HG03095 (cell line): ENCODE data around the gene H1-8.
"Not testable (repeated sequence)": the region's sequence is repeated elsewhere in the genome, so short reads cannot be mapped to it uniquely, and the experiment has no call there.

Source experiments
- ATAC-seq: cut with Tn5 transposase; IDR thresholded peaks from one replicate; pipeline ENCODE4 v1.9.1; 2021; ENCODE audit warnings: moderate library complexity; ENCODE audit not compliant: unreplicated experiment

H1-8 gene

GRCh38 chr3:129514563-129514962 is 28.4 kb upstream of the H1-8 start:
- ATAC-seq, result no peak

DNA sequence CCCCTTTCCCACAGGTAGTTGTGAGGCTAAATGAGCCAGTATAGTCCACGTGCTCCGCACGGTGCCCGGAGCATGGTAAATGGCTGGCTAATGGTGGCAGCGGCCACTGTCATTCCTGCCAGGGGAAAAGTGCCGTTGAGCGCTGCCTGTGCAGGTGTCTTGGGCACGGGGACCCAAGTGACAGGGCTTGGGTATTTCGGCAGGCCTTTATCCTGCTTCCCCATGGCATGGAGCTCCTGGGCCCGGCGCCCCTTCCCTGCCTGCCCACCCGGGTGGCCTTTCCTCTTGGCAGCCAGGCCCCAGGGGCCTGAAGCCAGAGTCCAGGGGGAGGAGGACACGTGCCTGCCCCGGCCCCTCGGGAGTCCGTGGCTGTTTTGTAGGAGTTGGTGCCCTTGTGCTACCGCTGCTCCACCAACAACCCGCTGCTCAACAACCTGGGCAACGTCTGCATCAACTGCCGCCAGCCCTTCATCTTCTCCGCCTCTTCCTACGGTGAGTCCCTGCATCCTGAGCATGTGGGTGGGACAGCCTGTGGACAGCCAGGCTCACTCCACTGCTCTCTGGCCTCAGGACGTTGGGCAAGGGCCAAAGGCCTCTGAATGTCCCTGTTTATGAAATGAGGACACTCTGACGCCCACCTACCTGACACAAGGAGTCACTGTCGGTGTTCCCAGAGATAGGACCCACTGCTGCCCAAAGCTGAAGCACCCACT is 27.7 kb upstream of the H1-8 start:
- ATAC-seq, result not testable (repeated sequence)

DNA sequence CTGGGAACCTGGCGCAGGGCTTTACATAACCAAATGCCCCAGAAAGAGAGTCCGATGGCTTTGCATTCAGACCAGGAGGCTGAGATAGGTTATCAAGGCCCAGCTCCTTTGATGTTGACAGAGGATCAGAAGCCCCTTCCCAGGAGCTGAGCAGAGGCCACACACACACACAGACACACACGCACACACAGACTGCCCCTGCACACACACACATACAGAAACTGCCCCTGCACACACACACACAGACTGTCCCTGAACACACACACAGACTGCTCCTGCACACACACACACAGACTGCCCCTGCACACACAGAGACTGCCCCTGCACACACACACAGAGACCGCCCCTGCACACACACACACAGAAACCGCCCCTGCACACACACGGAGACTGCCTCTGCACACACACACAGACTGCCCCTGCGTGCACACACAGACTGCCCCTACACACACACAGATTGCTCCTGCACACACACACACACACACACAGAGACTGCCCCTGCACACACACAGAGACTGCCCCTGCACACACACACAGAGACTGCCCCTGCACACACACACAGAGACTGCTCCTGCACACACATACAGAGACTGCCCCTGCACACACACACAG is 27.0 kb upstream of the H1-8 start:
- not testable (repeated sequence) for ATAC-seq

GRCh38 chr3:129517516-129517915 is 25.5 kb upstream of the H1-8 start:
- ATAC-seq, result no peak

- ATAC-seq, result no peak
Observed at GRCh38 chr3:129518038-129518561, 24.9 kb upstream of the H1-8 start.

GRCh38 chr3:129518581-129518980 is 24.4 kb upstream of the H1-8 start:
- no peak for ATAC-seq

DNA sequence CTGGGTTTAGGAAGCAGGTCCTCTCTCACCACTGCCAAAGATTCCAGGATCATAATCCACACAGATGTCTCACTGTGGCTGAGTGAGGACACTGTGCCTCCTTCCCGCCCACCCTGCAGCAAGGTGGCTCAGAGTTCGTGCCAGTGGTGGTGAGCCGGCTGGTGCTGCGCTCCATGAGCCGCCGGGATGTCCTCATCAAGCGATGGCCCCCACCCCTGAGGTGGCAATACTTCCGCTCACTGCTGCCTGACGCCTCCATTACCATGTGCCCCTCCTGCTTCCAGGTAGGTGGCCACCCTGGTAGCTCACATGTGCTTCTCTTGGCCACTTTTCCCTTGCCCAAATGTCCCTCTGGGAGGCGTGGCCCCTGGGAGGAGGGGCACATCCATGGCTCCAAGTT is 23.5 kb upstream of the H1-8 start:
- no peak for ATAC-seq

DNA sequence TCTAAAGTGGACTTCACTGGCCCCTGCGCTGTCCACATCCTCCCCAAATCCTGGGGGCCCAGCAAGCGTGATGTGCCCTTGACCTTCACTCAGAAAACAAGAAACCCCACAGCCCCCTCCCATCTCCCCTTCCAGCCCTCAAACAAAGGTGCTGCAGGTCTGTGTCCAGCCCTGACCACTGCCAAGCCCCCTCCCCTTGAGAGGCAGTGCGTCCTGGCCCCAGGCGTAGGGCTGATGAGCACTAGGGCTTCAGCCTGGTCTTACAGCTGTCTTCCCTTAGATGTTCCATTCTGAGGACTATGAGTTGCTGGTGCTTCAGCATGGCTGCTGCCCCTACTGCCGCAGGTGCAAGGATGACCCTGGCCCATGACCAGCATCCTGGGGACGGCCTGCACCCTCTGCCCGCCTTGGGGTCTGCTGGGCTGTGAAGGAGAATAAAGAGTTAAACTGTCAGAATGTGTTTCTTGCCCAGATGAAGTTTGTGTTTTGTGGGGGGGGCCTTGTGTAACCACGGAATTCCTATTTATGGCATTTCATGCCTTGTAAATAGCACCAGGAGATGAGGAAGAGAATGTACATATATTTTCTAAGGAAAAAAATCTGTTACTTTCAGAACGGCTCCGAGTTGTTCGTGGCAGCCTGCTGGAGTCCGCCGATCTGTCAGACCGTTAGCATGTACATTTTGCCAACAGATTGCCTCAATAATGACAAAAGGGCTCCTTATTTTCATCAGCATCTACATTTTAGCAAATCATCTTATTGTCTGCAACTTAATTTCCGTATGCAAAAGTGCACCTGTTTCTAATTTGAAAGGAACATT is 22.9 kb upstream of the H1-8 start:
- ATAC-seq, result no peak

DNA sequence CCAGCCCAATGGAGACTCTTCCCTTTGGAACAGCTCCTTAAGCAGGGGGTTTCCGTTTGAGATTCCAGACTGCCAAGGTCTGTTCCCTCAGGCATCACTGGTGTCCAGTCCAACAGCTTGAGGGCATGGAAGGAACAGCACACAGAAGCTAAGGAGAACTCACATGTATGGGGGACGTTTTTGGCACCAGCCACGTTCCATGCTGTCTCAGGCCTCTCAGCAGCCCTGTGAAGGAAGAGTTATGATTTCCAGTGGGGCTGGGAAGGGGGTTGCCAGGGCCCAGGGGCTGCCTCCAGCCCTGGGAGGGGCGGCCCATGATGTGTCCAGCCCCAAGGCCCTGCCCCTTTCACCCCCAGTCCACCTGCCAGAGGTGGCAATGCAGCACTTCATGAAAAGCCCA is 22.0 kb upstream of the H1-8 start:
- ATAC-seq, result no peak

- no peak for ATAC-seq
Observed at GRCh38 chr3:129521611-129522010, 21.4 kb upstream of the H1-8 start.

DNA sequence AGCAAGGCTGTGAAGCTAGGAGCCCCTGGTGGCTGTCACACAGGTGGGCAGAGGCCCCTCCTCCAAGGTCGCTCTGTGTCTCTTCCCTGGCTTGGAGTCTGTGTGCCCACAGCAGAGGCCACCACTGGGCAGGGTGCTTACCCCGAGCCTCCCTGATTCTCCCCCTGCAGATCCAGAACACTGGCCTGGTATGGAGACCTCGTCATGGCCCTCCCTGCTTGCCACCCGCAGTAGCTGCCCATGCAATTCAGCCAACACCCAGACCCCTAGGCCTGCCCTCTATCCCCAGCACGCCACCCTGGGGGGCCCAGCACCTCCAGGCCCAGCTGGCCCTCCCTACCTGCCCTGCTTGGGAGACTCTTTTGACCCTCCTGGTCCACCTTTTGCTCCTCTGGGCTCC is 20.0 kb upstream of the H1-8 start:
- no peak for ATAC-seq

GRCh38 chr3:129524081-129524480 is 18.9 kb upstream of the H1-8 start:
- no peak for ATAC-seq

GRCh38 chr3:129525341-129525968 is 17.5 kb upstream of the H1-8 start:
- ATAC-seq, result no peak

DNA sequence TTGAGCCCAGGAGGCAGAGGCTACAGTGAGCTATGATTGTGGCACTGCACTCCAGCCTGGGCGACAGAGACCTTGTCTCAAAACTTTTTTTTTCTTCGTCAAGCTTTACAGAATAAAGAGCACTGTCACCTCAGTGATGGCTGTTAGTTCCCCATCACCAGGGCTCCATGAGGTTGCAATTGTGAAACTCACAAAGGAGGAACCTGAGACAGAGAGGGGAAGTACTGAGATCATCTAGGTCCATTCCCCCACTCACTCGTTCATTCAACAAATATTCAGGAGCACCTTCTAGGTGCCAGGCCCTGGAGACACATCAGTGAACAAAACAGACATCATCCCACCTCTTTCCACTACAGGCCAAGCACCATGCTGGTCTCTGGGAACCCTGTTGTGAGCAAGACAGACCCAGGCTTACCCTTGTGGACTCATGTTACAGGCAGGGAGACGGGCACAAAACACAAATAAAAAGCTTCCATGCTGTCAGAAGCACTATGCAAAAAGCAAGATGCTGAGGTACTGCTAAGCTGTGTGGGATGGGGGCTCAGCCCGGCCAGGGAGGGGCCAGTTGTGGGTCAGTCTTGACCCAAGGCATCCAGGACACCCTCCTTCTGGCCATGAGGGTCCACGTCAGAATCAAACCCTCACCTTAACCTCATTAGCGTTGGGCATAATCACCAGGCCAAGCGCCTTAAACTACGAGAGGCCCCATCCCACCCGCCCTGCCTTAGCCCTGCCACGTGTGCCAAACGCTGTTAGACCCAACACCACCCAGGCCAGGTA is 16.7 kb upstream of the H1-8 start:
- ATAC-seq, result peak; percentile 88

GRCh38 chr3:129527262-129527661 is 15.7 kb upstream of the H1-8 start:
- no peak for ATAC-seq

GRCh38 chr3:129528589-129529100 is 14.3 kb upstream of the H1-8 start, which contains the start of gene RHO:
Gene RHO (plus strand): TSS chr3:129528639. CDS start chr3:129528734, 95 bp downstream.
- no peak for ATAC-seq

DNA sequence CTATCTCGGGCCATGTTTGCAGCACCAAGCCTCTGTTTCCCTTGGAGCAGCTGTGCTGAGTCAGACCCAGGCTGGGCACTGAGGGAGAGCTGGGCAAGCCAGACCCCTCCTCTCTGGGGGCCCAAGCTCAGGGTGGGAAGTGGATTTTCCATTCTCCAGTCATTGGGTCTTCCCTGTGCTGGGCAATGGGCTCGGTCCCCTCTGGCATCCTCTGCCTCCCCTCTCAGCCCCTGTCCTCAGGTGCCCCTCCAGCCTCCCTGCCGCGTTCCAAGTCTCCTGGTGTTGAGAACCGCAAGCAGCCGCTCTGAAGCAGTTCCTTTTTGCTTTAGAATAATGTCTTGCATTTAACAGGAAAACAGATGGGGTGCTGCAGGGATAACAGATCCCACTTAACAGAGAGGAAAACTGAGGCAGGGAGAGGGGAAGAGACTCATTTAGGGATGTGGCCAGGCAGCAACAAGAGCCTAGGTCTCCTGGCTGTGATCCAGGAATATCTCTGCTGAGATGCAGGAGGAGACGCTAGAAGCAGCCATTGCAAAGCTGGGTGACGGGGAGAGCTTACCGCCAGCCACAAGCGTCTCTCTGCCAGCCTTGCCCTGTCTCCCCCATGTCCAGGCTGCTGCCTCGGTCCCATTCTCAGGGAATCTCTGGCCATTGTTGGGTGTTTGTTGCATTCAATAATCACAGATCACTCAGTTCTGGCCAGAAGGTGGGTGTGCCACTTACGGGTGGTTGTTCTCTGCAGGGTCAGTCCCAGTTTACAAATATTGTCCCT is 13.4 kb upstream of the H1-8 start:
- no peak for ATAC-seq

DNA sequence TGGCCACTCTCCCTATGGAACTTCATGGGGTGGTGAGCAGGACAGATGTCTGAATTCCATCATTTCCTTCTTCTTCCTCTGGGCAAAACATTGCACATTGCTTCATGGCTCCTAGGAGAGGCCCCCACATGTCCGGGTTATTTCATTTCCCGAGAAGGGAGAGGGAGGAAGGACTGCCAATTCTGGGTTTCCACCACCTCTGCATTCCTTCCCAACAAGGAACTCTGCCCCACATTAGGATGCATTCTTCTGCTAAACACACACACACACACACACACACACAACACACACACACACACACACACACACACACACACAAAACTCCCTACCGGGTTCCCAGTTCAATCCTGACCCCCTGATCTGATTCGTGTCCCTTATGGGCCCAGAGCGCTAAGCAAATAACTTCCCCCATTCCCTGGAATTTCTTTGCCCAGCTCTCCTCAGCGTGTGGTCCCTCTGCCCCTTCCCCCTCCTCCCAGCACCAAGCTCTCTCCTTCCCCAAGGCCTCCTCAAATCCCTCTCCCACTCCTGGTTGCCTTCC is 12.7 kb upstream of the H1-8 start:
- ATAC-seq, result no peak

GRCh38 chr3:129530821-129531220 is 12.2 kb upstream of the H1-8 start:
- ATAC-seq, result no peak
